Stimulated activated CD8-positive, alpha-beta memory T cell treated with anti-CD3 and anti-CD28 coated beads, Interleukin-4, amount 100 ng/mL, for 48 hours (primary cell): ENCODE data around the gene PTPRD.

Experiments used
- DNase-seq: peaks from one replicate; pipeline ENCODE4 v3.0.0-alpha.2; 2020

PTPRD gene

DNA sequence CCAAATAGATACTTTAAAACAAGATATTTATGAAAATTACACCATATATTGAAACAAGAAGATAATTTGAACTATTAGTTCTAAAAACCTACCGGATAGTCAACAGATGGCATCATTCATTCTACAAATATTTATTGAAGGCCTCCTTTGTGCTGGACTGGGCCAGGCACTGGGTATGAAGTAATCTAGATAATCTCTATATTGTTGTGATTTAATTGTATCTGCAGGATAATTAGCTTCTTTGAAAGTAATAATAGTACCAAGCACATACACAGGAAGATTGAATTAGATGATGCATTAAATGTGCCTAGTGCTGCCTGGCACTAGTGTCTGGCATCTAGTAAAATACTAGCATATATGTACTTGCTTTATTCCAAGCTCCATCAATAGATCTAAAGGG lies 2078.0 kb downstream of the PTPRD start:
- no peak for DNase-seq

GRCh38 chr9:8533681-8534080 lies 2079.1 kb downstream of the PTPRD start:
- no peak for DNase-seq

DNA sequence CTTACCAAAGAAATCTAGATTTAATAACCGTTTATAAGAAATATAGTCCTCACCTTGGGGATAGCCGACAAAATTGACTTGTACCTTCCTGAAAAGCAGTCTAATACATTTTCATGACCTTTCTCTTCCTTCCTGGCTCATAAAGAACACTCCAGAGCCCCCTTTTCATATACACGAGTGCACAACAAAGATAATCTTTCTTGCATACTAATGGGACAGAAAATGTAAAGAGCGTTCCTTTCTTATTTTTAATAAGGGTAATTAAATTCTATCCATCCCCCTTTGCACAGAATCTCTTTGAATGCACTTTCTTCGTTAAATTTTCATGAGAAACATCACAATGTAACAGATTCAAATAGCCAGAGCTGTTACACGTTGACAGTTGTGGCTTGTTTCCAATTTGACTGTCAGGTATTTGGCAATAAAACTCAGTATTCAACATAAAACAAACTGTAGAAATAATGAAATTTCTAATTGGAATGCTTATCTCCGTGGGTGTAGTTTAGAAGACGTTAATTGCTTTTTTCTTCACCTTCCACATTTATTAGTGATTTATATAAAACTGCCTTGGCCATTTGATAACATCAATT lies 2080.9 kb downstream of the PTPRD start:
- no peak for DNase-seq

DNA sequence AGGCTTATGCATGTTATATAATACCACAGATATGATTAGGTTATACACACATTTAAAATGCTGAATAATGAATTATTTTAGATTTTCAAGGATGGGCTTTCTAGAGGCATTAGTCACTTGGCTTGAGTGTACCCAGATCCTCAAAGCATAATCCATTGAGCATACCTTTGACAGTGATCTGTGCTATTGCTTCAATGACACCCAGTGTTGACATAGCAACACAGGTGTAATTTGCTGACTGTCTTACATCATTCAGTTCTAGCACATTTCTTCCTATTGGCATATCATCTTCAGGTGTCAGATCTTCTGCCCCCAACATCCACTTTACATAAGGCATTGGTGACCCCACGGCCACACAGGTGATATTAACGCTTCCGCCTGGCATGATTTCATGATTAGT lies 2091.7 kb downstream of the PTPRD start:
- DNase-seq, result no peak

DNA sequence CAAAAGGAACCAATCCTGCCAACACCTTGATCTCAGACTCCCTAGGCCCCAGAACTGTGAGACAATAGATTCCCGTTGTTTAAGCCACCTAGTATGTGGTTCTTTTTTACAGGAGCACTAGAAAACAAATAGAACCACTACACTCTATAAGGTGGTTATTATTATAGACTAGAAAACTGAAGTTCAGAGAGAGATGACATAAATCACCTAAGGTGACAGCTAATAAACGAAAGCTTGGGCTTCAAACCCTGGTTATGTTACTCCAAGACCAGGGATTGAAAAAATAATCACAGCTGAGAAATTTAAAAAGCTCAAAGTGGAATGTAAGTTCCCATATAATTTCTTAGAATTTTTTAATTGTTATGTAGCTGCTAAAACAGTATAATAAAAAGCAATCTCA lies 2097.1 kb downstream of the PTPRD start:
- no peak for DNase-seq

DNA sequence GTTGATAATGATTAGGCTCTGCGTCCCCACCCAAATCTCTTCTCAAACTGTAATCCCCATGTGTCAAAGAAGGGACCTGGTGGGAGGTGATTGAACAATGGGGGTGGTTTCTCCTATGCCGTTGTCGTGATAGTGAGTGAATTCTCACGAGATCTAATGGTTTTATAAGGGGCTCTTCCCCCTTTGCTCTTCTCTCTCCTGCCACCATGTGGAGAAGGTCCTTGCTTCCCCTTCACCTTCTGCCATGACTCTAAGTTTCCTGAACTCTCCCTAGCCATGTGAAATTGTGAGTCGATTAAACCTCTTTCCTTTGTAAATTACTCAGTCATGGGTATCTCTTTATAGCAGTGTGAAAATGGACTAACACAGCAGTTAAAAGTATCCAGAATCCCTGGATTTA lies 2098.0 kb downstream of the PTPRD start:
- DNase-seq, result no peak

DNA sequence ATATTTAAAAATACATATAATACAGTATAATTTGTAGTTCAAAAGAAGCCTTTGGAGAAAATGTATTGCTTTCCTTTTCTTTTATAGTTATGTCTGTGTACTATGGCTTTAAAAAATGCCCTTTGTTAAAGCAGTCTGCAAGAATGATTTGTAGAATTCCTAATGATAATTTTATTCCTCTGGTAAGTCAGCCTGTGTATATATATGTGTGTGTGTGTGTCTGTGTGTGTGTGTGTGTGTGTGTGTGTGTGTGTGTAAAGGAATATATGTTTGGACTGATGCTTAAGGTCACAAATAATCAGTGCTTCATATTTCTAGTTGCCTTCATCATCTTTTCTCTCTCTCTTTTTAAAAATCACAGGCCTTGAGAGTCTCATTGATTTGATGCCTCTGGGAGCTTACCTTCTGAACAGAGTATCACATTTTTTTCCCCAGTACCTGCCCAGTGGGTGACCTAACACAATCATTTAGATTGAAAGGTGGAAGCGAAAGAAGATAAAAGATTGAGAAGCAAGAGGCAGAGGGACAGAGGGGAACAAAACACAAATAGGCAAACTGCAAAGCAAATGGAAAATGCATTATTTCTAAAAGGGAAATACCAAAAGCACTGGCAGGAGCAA lies 2104.0 kb downstream of the PTPRD start:
- DNase-seq, result no peak

DNA sequence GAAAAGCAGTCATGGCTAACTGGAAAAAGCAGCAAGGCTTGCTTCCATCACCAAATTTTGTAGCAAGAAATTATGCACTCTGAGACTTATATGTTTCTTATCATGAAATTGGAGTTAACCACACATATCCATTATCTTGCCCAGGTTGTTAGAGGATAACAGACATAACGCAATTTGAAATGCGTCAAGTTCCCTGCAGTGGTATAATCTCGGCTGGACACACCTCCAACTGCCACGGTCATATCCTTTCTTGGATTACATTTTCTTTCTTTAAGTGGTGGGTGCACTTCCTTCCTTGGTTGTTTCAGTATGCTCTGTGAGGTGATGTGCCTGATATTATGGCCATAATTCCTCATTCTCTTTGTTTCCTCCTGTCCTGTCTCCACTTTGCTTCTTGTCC lies 2118.2 kb downstream of the PTPRD start:
- no peak for DNase-seq

- DNase-seq, result no peak
Observed at GRCh38 chr9:8492679-8493078, 2120.1 kb downstream of the PTPRD start.

DNA sequence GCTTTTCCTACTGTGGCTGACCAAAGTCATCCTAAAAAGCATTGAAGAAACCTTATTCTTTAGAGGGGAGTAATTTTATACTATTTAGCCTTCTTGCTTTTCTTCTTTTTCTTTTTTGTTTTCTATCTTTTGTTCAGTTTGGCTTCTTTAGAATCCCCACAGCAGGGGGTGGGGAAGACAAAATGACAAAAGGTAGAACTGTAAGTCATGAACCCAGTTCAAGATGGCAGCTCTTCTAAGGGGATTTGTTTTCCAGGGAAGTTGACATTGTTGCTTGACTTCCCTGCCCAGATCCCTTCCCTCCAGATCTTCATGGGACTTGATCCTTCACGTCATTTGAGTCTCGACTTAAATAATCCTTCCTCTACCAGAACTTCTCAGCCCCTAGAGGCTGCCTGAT lies 2120.8 kb downstream of the PTPRD start:
- DNase-seq, result no peak

DNA sequence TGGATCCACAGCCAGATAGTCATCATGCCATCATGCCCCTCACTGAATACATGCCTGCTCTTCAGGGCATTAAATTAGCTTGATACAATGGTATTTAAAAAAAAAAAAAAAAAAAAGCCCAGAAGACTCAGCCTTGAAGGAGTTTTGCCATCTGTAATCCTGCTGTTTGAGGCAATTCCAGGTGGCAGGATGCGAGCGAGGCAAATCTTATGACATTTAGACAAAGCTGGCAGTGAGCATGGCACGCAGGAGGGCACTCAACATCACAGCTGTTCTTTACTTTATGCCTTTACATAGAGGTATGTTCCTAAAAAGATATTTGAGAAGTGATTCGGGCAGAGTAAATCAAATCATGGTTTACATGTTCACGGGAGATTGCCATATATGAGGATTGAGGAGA lies 2121.2 kb downstream of the PTPRD start:
- DNase-seq, result no peak

DNA sequence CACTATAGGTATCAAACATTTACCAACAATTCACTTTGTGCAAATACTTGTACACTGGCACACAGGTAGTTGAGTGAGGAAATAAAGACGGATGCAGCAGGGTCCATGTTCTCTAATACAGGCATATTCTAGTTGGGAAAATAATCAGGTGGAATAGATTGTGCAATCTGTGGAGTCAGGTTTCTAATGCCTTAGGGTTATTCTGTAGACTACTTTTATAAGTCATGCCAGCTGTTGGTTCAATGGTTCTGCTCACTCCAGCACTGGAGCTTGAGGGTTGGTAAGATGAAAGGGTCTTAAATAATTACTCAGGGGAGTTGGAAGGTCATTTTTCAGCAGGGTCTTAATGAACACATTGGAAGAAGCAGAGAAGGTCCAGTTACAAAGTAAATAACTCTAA lies 2123.0 kb downstream of the PTPRD start:
- DNase-seq, result no peak

DNA sequence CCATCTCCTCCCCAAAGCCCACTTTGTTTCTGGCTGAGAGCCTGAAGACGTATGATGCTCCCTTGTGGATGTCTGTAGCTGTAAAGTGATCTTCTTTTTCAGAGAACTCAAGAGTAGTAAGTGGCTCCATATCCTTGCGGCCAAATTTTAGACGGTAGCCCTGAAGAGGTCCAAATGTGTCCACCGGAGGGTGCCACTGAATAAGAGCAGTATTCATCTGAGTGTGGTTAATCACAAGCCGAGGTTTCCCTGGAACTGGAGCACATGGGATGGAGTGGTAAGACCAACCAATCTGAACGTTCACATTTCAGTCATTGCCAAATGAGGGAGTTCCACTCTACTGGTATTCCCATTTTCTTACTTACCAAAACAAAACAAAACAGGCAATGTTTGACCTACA lies 2126.7 kb downstream of the PTPRD start:
- DNase-seq, result no peak

GRCh38 chr9:8484597-8485191 lies 2128.1 kb downstream of the PTPRD start:
- no peak for DNase-seq

DNA sequence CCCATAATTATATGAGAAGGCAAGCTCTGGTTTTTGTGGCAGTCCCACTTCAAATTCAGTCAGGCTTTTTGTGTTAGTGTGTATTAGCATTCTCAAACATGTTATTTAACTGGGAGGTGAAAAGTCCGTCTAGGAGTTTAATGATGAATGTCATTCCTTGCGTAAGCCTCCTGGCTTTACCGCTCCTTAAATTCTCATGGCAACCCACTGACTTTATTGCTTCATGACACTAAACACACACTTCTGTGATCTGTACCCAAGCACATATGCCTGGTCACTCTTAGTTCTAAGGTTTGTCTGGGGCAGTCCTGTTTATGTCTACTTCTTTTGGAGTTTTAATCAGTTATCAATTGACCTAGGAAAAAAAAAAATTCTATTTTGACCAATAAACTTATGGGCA lies 2135.4 kb downstream of the PTPRD start:
- no peak for DNase-seq

DNA sequence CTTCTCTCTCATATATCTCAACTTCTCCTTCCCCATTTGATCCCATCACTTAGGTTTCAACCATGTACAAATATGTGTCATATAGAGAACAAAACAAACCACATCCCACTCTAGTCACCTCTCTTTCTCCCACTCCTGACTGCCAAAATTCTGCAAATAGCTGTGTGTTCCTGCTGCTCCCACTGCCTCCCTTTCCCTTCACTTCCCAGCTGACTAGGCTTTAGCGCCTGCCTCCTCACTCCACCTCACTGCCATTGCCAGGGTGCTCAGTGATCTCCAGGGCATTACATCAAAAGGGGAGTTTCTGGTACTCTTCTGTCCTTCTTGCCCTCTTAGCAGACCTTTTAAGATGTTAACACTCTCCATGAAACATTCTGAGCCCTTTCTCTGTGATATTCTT lies 2137.9 kb downstream of the PTPRD start:
- DNase-seq, result no peak

- DNase-seq, result no peak
Observed at GRCh38 chr9:8473244-8474020, 2139.4 kb downstream of the PTPRD start.

- DNase-seq, result no peak
Observed at GRCh38 chr9:8468045-8468637, 2144.7 kb downstream of the PTPRD start.

DNA sequence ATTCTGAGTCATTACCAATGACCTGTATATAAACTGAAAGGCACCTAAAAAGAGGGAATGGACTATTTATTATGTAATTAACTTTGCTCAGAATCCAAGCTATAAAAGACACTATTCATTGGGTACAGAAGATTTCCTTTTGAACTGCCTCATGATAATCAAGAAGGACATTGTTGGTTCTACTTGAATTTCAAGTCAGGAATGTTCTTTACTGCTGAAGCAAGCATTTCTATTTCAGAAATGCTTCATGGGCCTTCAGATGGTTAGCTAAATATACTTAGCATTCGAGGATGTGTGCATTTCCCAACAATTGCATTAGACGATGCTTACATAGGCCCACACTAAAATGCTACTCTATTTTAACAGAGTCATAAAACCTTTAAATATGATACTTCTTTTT lies 2155.0 kb downstream of the PTPRD start:
- no peak for DNase-seq

- DNase-seq, result no peak
Observed at GRCh38 chr9:8457055-8457454, 2155.7 kb downstream of the PTPRD start.

DNA sequence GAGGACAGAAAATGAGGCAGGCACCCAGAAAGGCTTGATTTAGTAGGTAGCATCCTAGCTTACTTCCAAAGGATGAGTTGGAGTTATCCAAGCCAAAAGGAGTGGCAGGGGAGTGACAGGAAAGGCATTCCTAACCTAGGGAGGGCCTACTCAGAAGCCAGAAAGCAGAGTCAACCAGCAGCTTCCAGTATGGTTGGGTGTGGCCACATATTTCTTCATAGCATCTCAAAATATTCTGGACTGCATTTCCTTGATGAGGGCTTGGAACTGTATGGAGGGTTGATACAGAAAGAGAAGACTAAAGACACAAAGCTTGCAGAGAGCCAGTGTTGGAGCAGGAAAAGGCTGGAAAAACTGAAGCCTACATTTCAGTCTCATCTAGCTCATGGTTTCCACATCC lies 2156.5 kb downstream of the PTPRD start:
- no peak for DNase-seq

DNA sequence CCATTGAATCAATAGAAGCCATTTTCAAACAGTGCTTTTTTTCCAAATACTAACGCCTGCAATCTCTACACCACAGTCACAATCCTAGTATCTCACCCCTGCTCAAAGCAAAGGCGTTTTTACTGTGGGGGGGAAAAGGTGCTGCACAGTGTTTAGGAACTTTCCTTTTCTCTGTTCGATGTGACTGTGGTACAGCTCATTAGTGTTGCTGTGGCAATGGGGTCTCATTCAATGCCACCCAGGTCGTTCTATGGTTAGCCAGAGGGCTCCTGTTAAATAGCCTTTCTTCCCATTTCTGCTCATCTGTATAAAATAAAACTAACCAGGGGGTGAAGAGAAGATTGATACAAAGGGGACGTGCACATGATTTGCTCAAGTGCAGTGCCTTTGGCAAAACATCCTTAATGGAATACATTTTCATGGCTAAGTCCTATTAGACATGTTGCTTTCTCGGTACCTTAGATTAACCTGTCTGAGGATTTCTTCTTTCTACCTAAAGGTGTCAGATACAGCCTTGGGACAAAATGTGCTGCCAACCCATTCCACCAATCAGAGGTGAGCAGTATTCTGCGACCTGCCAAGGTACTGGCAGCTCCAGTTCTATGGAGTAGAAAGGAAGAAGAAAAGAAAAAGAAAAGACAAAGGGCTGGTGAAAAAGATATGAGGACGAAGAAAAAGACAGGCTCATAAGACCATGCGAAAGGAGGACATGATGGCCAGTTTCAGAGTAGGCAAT lies 2161.8 kb downstream of the PTPRD start:
- no peak for DNase-seq

DNA sequence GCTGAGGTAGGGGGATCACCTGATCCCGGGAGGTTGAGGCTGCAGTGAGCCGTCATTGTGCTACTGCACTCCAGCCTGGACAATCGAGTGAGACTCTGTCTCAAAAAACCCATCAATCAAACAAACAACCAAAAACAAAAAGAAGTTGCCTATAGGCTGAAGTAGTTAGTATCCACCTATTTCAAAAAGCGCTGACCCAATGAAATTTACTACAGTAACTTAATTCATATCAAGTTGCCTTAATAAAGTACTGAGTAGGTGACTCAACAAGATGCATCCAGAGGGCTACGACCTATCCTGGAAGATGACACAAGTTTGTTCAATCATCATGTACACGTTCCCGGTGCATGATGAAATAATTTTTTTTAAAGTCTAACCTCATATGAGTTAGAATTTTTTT lies 2164.6 kb downstream of the PTPRD start:
- DNase-seq, result no peak
